Vagina (tissue), 2 donors: ENCODE data around the gene MADCAM1.

Source experiments
- POLR2A ChIP-seq, 2 donors: fragments of 450-650 bp; IDR thresholded peaks; one replicate each; pipeline ENCODE4 v1.6.1; 2017; ENCODE audit warnings: antibody characterized with exemption in 2 of 2, mild to moderate bottlenecking in 2 of 2, moderate library complexity in 2 of 2
- TF ChIP-seq, protein P1 (sequence below), 3 experiments: fragments of 450-650 bp in 2 of 3; fragments of 200-600 bp in 1 of 3; sonication (generic) in 1 of 3; IDR thresholded peaks; one replicate each; pipeline ENCODE4 v1.5.1; 2017 to 2019; ENCODE audit warnings: antibody characterized with exemption in 3 of 3, mild to moderate bottlenecking in 2 of 3, moderate library complexity in 2 of 3

DNA sequence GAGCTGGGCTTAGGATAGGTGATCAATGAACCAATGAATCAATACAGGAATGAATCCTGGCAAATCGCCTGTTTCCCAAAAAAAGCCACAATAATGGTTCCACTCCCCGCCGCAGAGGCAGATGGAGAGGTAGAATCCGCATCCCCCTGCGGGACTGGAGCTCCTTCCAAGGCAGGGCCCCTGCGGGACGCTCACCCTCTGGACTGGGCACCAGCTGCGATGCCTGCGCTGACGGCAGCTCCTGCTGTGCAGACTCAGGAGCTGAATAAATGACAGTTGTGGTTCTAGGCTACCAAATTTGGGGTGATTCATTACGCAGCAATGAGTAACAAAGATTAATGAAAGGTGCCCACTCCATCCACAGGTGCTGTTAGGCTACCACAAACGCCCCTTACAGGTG lies 26.4 kb downstream of the MADCAM1 start:
- TF ChIP-seq POLR2A (IDR thresholded peaks at IDR 0.05): no peak
- TF ChIP-seq, protein P1, sequence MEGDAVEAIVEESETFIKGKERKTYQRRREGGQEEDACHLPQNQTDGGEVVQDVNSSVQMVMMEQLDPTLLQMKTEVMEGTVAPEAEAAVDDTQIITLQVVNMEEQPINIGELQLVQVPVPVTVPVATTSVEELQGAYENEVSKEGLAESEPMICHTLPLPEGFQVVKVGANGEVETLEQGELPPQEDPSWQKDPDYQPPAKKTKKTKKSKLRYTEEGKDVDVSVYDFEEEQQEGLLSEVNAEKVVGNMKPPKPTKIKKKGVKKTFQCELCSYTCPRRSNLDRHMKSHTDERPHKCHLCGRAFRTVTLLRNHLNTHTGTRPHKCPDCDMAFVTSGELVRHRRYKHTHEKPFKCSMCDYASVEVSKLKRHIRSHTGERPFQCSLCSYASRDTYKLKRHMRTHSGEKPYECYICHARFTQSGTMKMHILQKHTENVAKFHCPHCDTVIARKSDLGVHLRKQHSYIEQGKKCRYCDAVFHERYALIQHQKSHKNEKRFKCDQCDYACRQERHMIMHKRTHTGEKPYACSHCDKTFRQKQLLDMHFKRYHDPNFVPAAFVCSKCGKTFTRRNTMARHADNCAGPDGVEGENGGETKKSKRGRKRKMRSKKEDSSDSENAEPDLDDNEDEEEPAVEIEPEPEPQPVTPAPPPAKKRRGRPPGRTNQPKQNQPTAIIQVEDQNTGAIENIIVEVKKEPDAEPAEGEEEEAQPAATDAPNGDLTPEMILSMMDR (IDR thresholded peaks at IDR 0.05): no peak
